ENCODE data around the gene KCNQ1.
A peak's percentile ranks its signal among the peaks of the same experiment; 100 is the strongest.

KCNQ1 gene

GRCh38 chr11:2693271-2694261 is 248.8 kb downstream of the KCNQ1 start:
- DNase-seq = no peak

GRCh38 chr11:2694495-2694894 is 249.7 kb downstream of the KCNQ1 start:
- DNase-seq = no peak

- DNase-seq = no peak
Observed at GRCh38 chr11:2694995-2695939, 250.5 kb downstream of the KCNQ1 start.

- DNase-seq = no peak
Observed at GRCh38 chr11:2696455-2696854, 251.6 kb downstream of the KCNQ1 start.

GRCh38 chr11:2697866-2698265 is 253.1 kb downstream of the KCNQ1 start:
- DNase-seq = no peak

GRCh38 chr11:2698386-2699184 is 253.8 kb downstream of the KCNQ1 start:
- DNase-seq = no peak

DNA sequence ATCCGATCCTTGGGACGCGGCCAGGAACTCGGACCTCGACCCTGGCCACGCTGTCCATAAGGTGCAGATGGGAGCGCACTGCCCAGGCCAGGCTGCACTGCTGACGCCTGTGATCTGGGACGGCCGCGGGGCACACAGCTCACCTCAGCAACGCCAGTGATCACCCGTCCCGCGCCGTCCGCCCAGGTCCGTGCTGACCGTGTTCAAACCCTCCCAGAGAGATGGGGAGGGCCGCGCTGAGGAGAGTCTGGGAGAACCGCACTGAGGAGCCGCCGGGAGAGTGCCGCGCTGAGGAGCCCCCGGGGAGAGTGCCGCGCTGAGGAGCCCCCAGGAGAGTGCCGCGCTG is 254.3 kb downstream of the KCNQ1 start:
- no peak for DNase-seq

GRCh38 chr11:2699531-2700414 is 255.0 kb downstream of the KCNQ1 start, which contains the start of gene KCNQ1OT1:
TSS of gene KCNQ1OT1 (minus strand) at chr11:2699994.
- peak; percentile 32 for DNase-seq

- DNase-seq = no peak
Observed at GRCh38 chr11:2700415-2701211, 255.8 kb downstream of the KCNQ1 start.

GRCh38 chr11:2701230-2701629 is 256.4 kb downstream of the KCNQ1 start:
- DNase-seq = no peak

GRCh38 chr11:2701898-2702434 is 257.2 kb downstream of the KCNQ1 start:
- DNase-seq = no peak

GRCh38 chr11:2702771-2703362 is 258.1 kb downstream of the KCNQ1 start:
- DNase-seq = no peak

DNA sequence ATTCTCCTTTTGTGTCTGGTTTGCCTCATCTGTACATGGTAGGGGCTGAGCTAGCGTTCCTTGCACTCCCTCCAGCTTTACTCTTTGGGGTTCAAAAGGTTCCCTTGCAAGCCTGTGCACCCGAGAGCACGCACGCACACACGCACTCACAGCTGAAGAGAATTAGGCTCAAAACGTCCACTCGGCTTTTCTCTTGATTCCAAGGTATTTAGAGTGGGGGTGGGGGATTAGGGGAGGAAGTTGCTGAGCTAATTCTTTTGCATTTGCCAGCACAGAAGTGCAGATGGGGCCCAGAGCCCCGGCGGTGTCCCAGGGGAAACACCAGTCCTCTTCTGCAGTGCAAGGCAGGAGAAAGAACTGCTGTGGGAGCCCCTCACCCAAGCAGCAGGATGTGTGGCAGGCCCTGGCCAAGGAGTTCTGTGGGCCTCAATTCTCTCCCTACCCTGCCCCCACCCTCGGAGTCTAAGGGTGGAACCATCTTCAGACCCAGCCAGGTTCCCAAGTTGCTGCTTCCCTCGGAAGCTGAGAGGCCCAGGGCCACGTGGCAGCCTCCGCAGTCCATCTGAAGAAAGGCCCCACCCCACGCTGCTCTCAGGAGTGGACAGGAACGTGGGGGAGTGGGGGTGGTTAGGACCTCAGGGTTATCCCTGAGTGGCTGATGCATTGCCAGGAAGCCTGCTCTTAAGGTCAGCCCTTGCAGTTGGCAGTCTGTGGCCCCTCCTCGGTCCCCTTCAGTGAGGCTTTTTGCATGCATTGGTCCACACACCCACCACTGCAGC is 258.7 kb downstream of the KCNQ1 start:
- no peak for DNase-seq

- no peak for DNase-seq
Observed at GRCh38 chr11:2704356-2704755, 259.5 kb downstream of the KCNQ1 start.

GRCh38 chr11:2704896-2705606 is 260.2 kb downstream of the KCNQ1 start:
- no peak for DNase-seq

DNA sequence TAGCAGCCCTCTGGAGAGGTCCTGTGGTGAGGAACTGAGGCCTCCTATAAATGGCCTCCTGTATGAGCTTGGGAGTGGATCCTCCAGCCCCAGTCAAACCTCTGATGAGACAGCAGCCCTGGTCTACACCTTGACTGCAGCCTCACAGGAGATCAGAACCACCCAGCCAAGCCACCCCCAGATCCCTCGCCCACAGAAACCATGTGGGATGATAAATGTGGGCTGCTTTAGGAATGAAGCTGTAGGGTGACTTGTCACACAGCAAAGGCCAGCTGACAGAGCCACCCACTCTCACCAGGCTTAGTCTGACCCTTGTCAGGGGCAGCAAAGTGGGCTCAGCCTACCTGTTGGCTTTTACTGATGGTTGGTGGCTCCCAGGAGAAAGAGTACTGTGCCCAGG is 261.5 kb downstream of the KCNQ1 start:
- no peak for DNase-seq

GRCh38 chr11:2707736-2708135 is 262.9 kb downstream of the KCNQ1 start:
- DNase-seq = no peak

DNA sequence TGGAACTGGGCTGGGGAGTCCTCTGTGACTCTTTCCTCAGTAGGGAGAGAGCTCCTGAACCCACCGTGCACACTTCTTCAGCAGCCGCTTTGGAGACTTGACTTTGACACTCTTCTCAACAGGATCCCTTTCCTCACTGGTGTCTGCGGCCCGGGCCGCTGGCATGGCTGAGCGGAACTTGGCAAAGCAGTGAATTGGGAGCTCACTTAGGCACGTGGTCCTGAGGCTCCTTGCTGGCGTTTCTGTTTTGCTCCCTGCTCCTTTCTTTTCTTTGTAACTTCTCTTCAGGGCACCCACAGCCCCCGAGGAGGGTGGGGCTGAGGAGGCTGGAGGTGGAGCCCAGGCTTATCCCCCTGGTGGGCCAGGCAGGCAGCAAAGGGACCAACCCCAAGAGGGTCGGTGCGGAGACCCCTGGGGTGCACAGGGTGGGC is 263.4 kb downstream of the KCNQ1 start:
- DNase-seq = no peak
